GM23338 (cell line): ENCODE data around the gene BMS1. TPM values are rescaled to one million over a fixed set of nuclear protein-coding genes. Genes with fewer than 3 reads are reported as not detected.

ENCODE experiments used
- ATAC-seq: fragments of 200-7000 bp; cut with Tn5 transposase; 3 replicates; pipeline ENCODE4 v1.9.1; 2020
- DNase-seq: peaks from one replicate; pipeline ENCODE4 v3.0.0-alpha.2; 2015; ENCODE audit warnings: low spot score
- H2AFZ ChIP-seq: fragments of 200-600 bp; sonication (generic); 2 replicates; pipeline ENCODE4 v1.8.0; 2016; ENCODE audit warnings: antibody characterized with exemption, mild to moderate bottlenecking, moderate library complexity
- H3F3A ChIP-seq: fragments of 200-600 bp; sonication (generic); replicated peaks from 2 replicates; pipeline ENCODE4 v1.8.0; 2017; ENCODE audit warnings: antibody characterized with exemption, mixed run types, low read depth
- H3K27ac ChIP-seq: fragments of 200-600 bp; sonication (generic); 2 replicates; pipeline ENCODE4 v1.6.1; 2016; ENCODE audit warnings: low read depth
- H3K27me3 ChIP-seq: fragments of 200-600 bp; sonication (generic); 2 replicates; pipeline ENCODE4 v1.8.0; 2016; ENCODE audit warnings: mild to moderate bottlenecking, mixed run types, moderate library complexity; ENCODE audit not compliant: insufficient read depth
- H3K36me3 ChIP-seq: fragments of 200-600 bp; sonication (generic); 2 replicates; pipeline ENCODE4 v1.8.0; 2016; ENCODE audit warnings: mild to moderate bottlenecking; ENCODE audit not compliant: insufficient read depth
- H3K4me1 ChIP-seq: fragments of 200-600 bp; sonication (generic); 2 replicates; pipeline ENCODE4 v1.8.0; 2016; ENCODE audit warnings: mild to moderate bottlenecking, moderate library complexity; ENCODE audit not compliant: insufficient read depth
- H3K4me2 ChIP-seq: fragments of 200-600 bp; sonication (generic); 2 replicates; pipeline ENCODE4 v1.7.1; 2017; ENCODE audit warnings: mixed run types
- H3K4me3 ChIP-seq: fragments of 200-600 bp; sonication (generic); 2 replicates; pipeline ENCODE4 v1.6.1; 2016; ENCODE audit warnings: mixed run types
- H3K79me2 ChIP-seq: fragments of 200-600 bp; sonication (generic); replicated peaks from 2 replicates; pipeline ENCODE4 v1.8.0; 2017; ENCODE audit warnings: mild to moderate bottlenecking; ENCODE audit not compliant: insufficient read depth
- H3K9me2 ChIP-seq: fragments of 200-600 bp; sonication (generic); 2 replicates; pipeline ENCODE4 v1.8.0; 2017; ENCODE audit not compliant: insufficient read depth
- H4K20me1 ChIP-seq: fragments of 200-600 bp; sonication (generic); replicated peaks from 2 replicates; pipeline ENCODE4 v1.8.0; 2017; ENCODE audit warnings: mild to moderate bottlenecking; ENCODE audit not compliant: insufficient read depth
- H3K27ac Mint-ChIP-seq: 2 replicates; pipeline ENCODE4 v1.8.0; 2020; ENCODE audit warnings: inconsistent platforms, mild to moderate bottlenecking, moderate library complexity, mixed read lengths
- H3K27me3 Mint-ChIP-seq: 3 replicates; pipeline ENCODE4 v1.8.0; 2022; ENCODE audit warnings: low read depth, mild to moderate bottlenecking, moderate library complexity, mixed read lengths, inconsistent platforms; ENCODE audit not compliant: insufficient read depth, poor library complexity
- H3K36me3 Mint-ChIP-seq: 3 replicates; pipeline ENCODE4 v1.8.0; 2021; ENCODE audit warnings: low read depth, mild to moderate bottlenecking, inconsistent platforms, moderate library complexity, mixed read lengths
- H3K4me1 Mint-ChIP-seq: 3 replicates; pipeline ENCODE4 v1.8.0; 2020; ENCODE audit warnings: mild to moderate bottlenecking, inconsistent platforms, mixed read lengths
- H3K4me3 Mint-ChIP-seq: 3 replicates; pipeline ENCODE4 v1.8.0; 2021; ENCODE audit warnings: moderate library complexity, mild to moderate bottlenecking, inconsistent platforms, mixed read lengths
- H3K9me3 Mint-ChIP-seq: 3 replicates; pipeline ENCODE4 v1.8.0; 2020; ENCODE audit warnings: moderate library complexity, mild to moderate bottlenecking, inconsistent platforms, mixed read lengths
- ETS1 ChIP-seq: IDR thresholded peaks from 2 replicates; pipeline ENCODE4 v1.6.1; 2016; ENCODE audit warnings: antibody characterized with exemption
- EZH2 ChIP-seq: fragments of 200-600 bp; sonication (generic); IDR thresholded peaks from one replicate; pipeline ENCODE4 v1.8.0; 2017; ENCODE audit warnings: antibody characterized with exemption, mild to moderate bottlenecking, low read depth; ENCODE audit not compliant: unreplicated experiment
- EZH2phosphoT487 ChIP-seq: fragments of 200-600 bp; sonication (generic); IDR thresholded peaks from one replicate; pipeline ENCODE4 v1.8.1; 2018; ENCODE audit warnings: antibody characterized with exemption; ENCODE audit not compliant: unreplicated experiment
- JUNB ChIP-seq: IDR thresholded peaks from one replicate; pipeline ENCODE4 v1.6.1; 2016; ENCODE audit warnings: antibody characterized with exemption; ENCODE audit not compliant: unreplicated experiment
- NANOG ChIP-seq: IDR thresholded peaks from 2 replicates; pipeline ENCODE4 v1.6.1; 2016; ENCODE audit warnings: antibody characterized with exemption, borderline replicate concordance
- POLR2AphosphoS5 ChIP-seq: IDR thresholded peaks from 2 replicates; pipeline ENCODE4 v1.6.1; 2016; ENCODE audit warnings: antibody characterized with exemption, low read depth
- STAT1 ChIP-seq: IDR thresholded peaks from one replicate; pipeline ENCODE4 v1.6.1; 2016; ENCODE audit warnings: antibody characterized with exemption; ENCODE audit not compliant: unreplicated experiment
- ZNF114 ChIP-seq: fragments of 250-450 bp; sonication (Bioruptor Pico); IDR thresholded peaks from 2 replicates; pipeline ENCODE4 v1.5.0; 2020; ENCODE audit warnings: mild to moderate bottlenecking, moderate library complexity
- ZNF331 ChIP-seq: fragments of 250-450 bp; sonication (Bioruptor Pico); IDR thresholded peaks from 2 replicates; pipeline ENCODE4 v1.5.0; 2020; ENCODE audit warnings: low read depth, mild to moderate bottlenecking, moderate library complexity
- ZNF462 ChIP-seq: fragments of 250-450 bp; sonication (Bioruptor Pico); IDR thresholded peaks from 2 replicates; pipeline ENCODE4 v1.5.0; 2020; ENCODE audit warnings: mild to moderate bottlenecking, moderate library complexity
- polyA plus RNA-seq: library from polyadenylated mRNA; unstranded; fragments of >200 nt; fragmentation: Nextera tagmentation; extraction: Ambion mirVana; gene quantifications from 2 replicates; pipeline ENCODE4 v1.2.1, GENCODE V29; 2016
- total RNA-seq: library from RNA; depleted of rRNA; stranded (reverse); fragments of >200 nt; shearing (Covaris generic); gene quantifications from 2 replicates; pipeline ENCODE4 v1.2.3, GENCODE V29; 2014
- TF ChIP-seq, protein P1 (sequence below), 2 experiments: fragments of 200-600 bp in 1 of 2; sonication (generic) in 1 of 2; conservative IDR thresholded peaks; 2 replicates each; pipeline versions ENCODE4 v1.5.1 to v1.6.1; 2016 to 2017; ENCODE audit warnings: antibody characterized with exemption in 2 of 2, low read depth in 2 of 2, mild to moderate bottlenecking in 2 of 2, moderate library complexity in 1 of 2
- TF ChIP-seq, protein P2 (sequence below): IDR thresholded peaks from one replicate; pipeline ENCODE4 v1.6.1; 2018; ENCODE audit warnings: antibody characterized with exemption; ENCODE audit not compliant: unreplicated experiment

Gene BMS1
- total and polyA plus RNA-seq, 2 experiments from 2014 or later: 26.4 to 37.7 TPM

- Mint-ChIP-seq H3K4me1 (no peaks in the 10 kb centered on the region), H3K27ac (no peak overlapping the region), H3K4me3 (no peak overlapping the region), H3K27me3 (peaks cover 5% of the 10 kb centered on the region), H3K9me3 (no peaks in the 10 kb centered on the region), H3K36me3 (peaks cover 92% of the 10 kb centered on the region)
- Histone ChIP-seq H3K79me2 (peaks cover 32% of the 10 kb centered on the region), H4K20me1 (peaks cover 7% of the 10 kb centered on the region), H3K27ac (no peak overlapping the region), H3K36me3 (peaks cover 59% of the 10 kb centered on the region), H3K27me3 (no peaks in the 10 kb centered on the region), H3K4me3 (no peak overlapping the region), H2AFZ (no peak overlapping the region), H3K4me2 (no peak overlapping the region), H3K4me1 (peaks cover 3% of the 10 kb centered on the region; the same call in 1 of the 2 replicates), H3K9me2 (no peaks in the 10 kb centered on the region), H3F3A (no peaks in the 10 kb centered on the region)
- DNase-seq: no peak
- TF ChIP-seq ZNF462 (CRISPR knock-in tag): no peak
- TF ChIP-seq JUNB: no peak
- TF ChIP-seq ZNF114 (CRISPR knock-in tag): no peak
- no peak for TF ChIP-seq EZH2
- TF ChIP-seq, protein P1, sequence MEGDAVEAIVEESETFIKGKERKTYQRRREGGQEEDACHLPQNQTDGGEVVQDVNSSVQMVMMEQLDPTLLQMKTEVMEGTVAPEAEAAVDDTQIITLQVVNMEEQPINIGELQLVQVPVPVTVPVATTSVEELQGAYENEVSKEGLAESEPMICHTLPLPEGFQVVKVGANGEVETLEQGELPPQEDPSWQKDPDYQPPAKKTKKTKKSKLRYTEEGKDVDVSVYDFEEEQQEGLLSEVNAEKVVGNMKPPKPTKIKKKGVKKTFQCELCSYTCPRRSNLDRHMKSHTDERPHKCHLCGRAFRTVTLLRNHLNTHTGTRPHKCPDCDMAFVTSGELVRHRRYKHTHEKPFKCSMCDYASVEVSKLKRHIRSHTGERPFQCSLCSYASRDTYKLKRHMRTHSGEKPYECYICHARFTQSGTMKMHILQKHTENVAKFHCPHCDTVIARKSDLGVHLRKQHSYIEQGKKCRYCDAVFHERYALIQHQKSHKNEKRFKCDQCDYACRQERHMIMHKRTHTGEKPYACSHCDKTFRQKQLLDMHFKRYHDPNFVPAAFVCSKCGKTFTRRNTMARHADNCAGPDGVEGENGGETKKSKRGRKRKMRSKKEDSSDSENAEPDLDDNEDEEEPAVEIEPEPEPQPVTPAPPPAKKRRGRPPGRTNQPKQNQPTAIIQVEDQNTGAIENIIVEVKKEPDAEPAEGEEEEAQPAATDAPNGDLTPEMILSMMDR (conservative IDR thresholded peaks at IDR 0.05; ENCODE audit: low read depth in 2 of 2): no peak
- TF ChIP-seq NANOG: no peak
- TF ChIP-seq ZNF331: no peak
- TF ChIP-seq ETS1: no peak
- no peak for TF ChIP-seq EZH2phosphoT487
- TF ChIP-seq STAT1: no peak
- TF ChIP-seq POLR2AphosphoS5: no peak
- TF ChIP-seq, protein P2, sequence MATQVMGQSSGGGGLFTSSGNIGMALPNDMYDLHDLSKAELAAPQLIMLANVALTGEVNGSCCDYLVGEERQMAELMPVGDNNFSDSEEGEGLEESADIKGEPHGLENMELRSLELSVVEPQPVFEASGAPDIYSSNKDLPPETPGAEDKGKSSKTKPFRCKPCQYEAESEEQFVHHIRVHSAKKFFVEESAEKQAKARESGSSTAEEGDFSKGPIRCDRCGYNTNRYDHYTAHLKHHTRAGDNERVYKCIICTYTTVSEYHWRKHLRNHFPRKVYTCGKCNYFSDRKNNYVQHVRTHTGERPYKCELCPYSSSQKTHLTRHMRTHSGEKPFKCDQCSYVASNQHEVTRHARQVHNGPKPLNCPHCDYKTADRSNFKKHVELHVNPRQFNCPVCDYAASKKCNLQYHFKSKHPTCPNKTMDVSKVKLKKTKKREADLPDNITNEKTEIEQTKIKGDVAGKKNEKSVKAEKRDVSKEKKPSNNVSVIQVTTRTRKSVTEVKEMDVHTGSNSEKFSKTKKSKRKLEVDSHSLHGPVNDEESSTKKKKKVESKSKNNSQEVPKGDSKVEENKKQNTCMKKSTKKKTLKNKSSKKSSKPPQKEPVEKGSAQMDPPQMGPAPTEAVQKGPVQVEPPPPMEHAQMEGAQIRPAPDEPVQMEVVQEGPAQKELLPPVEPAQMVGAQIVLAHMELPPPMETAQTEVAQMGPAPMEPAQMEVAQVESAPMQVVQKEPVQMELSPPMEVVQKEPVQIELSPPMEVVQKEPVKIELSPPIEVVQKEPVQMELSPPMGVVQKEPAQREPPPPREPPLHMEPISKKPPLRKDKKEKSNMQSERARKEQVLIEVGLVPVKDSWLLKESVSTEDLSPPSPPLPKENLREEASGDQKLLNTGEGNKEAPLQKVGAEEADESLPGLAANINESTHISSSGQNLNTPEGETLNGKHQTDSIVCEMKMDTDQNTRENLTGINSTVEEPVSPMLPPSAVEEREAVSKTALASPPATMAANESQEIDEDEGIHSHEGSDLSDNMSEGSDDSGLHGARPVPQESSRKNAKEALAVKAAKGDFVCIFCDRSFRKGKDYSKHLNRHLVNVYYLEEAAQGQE: no peak
- ATAC-seq: no peak
These were observed 20.3 kb downstream of the BMS1 start for GRCh38 chr10:42802876-42803275.
